Neural cell (in vitro differentiated cells): ENCODE results near the gene ZC3H7B. TPM values are rescaled to one million over a fixed set of nuclear protein-coding genes. Genes with fewer than 3 reads are reported as not detected.

Source experiments
- H2AFZ ChIP-seq: fragments of 200-600, 300-800 bp; sonication (generic), shearing (Covaris generic); 2 replicates; pipeline ENCODE4 v1.6.0; 2014; ENCODE audit warnings: low read depth, mild to moderate bottlenecking, antibody characterized with exemption, low read length, moderate library complexity
- H3F3A ChIP-seq: fragments of 200-600 bp; shearing (Covaris generic); 2 replicates; pipeline ENCODE4 v1.6.1; 2016; ENCODE audit warnings: mild to moderate bottlenecking, moderate library complexity, mixed read lengths, antibody characterized with exemption, low read length; ENCODE audit not compliant: insufficient read depth, poor library complexity, severe bottlenecking
- H3K27ac ChIP-seq: fragments of 200-600, 300-800 bp; sonication (generic), shearing (Covaris generic); 2 replicates; pipeline ENCODE4 v1.5.1; 2014; ENCODE audit warnings: mild to moderate bottlenecking, low read length, moderate library complexity
- H3K27me3 ChIP-seq: fragments of 300-800, 200-600 bp; sonication (generic), shearing (Covaris generic); 2 replicates; pipeline ENCODE4 v1.6.0; 2014; ENCODE audit warnings: mild to moderate bottlenecking, low read depth, low read length, moderate library complexity; ENCODE audit not compliant: insufficient read depth
- H3K36me3 ChIP-seq: fragments of 300-800, 200-600 bp; sonication (generic), shearing (Covaris generic); 2 replicates; pipeline ENCODE4 v1.5.1; 2014; ENCODE audit warnings: mild to moderate bottlenecking, antibody characterized with exemption, low read length, moderate library complexity; ENCODE audit not compliant: insufficient read depth
- H3K4me2 ChIP-seq: fragments of 300-800, 200-600 bp; sonication (generic), shearing (Covaris generic); 2 replicates; pipeline ENCODE4 v1.6.0; 2014; ENCODE audit warnings: mild to moderate bottlenecking, low read length
- H3K4me3 ChIP-seq: fragments of 300-800, 200-600 bp; sonication (generic), shearing (Covaris generic); 2 replicates; pipeline ENCODE4 v1.5.1; 2014; ENCODE audit warnings: mild to moderate bottlenecking, low read length, moderate library complexity
- H3K79me2 ChIP-seq: fragments of 200-600 bp; shearing (Covaris generic); replicated peaks from 2 replicates; pipeline ENCODE4 v1.6.0; 2014; ENCODE audit warnings: mild to moderate bottlenecking, low read length, moderate library complexity; ENCODE audit not compliant: insufficient read depth
- H3K9ac ChIP-seq: fragments of 300-800, 200-600 bp; sonication (generic), shearing (Covaris generic); 2 replicates; pipeline ENCODE4 v1.6.1; 2016; ENCODE audit warnings: mild to moderate bottlenecking, low read length, mixed read lengths
- H3K9me2 ChIP-seq: fragments of 200-600 bp; shearing (Covaris generic); 2 replicates; pipeline ENCODE4 v1.6.1; 2016; ENCODE audit warnings: mild to moderate bottlenecking, low read length, mixed read lengths; ENCODE audit not compliant: insufficient read depth
- H3K9me3 ChIP-seq: fragments of 200-600, 300-800 bp; sonication (generic), shearing (Covaris generic); 2 replicates; pipeline ENCODE4 v1.6.1; 2016; ENCODE audit warnings: mild to moderate bottlenecking, mixed run types, low read length, moderate library complexity, mixed read lengths
- H4K20me1 ChIP-seq: fragments of 200-600 bp; shearing (Covaris generic); 2 replicates; pipeline ENCODE4 v1.6.1; 2016; ENCODE audit warnings: mild to moderate bottlenecking, mixed run types; ENCODE audit not compliant: insufficient read depth
- CTCF ChIP-seq: fragments of 450-650 bp; IDR thresholded peaks from 2 replicates; pipeline ENCODE4 v1.5.1; 2014; ENCODE audit warnings: antibody characterized with exemption, mild to moderate bottlenecking, moderate library complexity; ENCODE audit not compliant: poor library complexity, severe bottlenecking
- EP300 ChIP-seq: fragments of 450-650 bp; conservative IDR thresholded peaks from 2 replicates; pipeline ENCODE4 v1.6.1; 2014; ENCODE audit warnings: antibody characterized with exemption, mild to moderate bottlenecking, moderate library complexity; ENCODE audit not compliant: poor library complexity, severe bottlenecking
- EZH2 ChIP-seq: fragments of 200-600, 300-800 bp; shearing (Covaris generic), sonication (generic); IDR thresholded peaks from 2 replicates; pipeline ENCODE4 v1.6.1; 2014; ENCODE audit warnings: antibody characterized with exemption, low read length, borderline replicate concordance, mild to moderate bottlenecking; ENCODE audit not compliant: insufficient read depth, poor library complexity, severe bottlenecking
- MXI1 ChIP-seq: fragments of 450-650 bp; conservative IDR thresholded peaks from 2 replicates; pipeline ENCODE4 v1.6.1; 2014; ENCODE audit warnings: antibody characterized with exemption, mild to moderate bottlenecking; ENCODE audit not compliant: poor library complexity, severe bottlenecking
- POLR2AphosphoS5 ChIP-seq: IDR thresholded peaks from 2 replicates; pipeline ENCODE4 v1.6.1; 2012
- RAD21 ChIP-seq: fragments of 450-650 bp; conservative IDR thresholded peaks from 2 replicates; pipeline ENCODE4 v1.6.1; 2014; ENCODE audit warnings: antibody characterized with exemption, mild to moderate bottlenecking, moderate library complexity
- REST ChIP-seq: IDR thresholded peaks from 2 replicates; pipeline ENCODE4 v1.6.1; 2012; ENCODE audit warnings: borderline replicate concordance
- SMC3 ChIP-seq: fragments of 450-650 bp; conservative IDR thresholded peaks from 2 replicates; pipeline ENCODE4 v1.6.1; 2014; ENCODE audit warnings: antibody characterized with exemption, mild to moderate bottlenecking, moderate library complexity; ENCODE audit not compliant: poor library complexity
- TAF1 ChIP-seq: IDR thresholded peaks from 2 replicates; pipeline ENCODE4 v1.6.1; 2012; ENCODE audit warnings: low read depth
- polyA plus RNA-seq: library from polyadenylated mRNA; depleted of rRNA; stranded (reverse); fragments of >200 nt; gene quantifications from 2 replicates; pipeline ENCODE4 v1.2.3, GENCODE V29; 2014

The ZC3H7B gene
- polyA plus RNA-seq, 1 donor from 2014 or later, result 34.6 TPM

- no peak overlapping the region for H3K27ac ChIP-seq
- no peaks in the 10 kb centered on the region for H3K79me2 ChIP-seq
- H3K9me2 ChIP-seq, result no peaks in the 10 kb centered on the region
- TF ChIP-seq EZH2, result no peak
- no peak for TF ChIP-seq RAD21
- no peak for TF ChIP-seq REST
- no peak for TF ChIP-seq EP300
- TF ChIP-seq MXI1, result no peak
- TF ChIP-seq POLR2AphosphoS5, result no peak
- no peak for TF ChIP-seq CTCF
- no peak for TF ChIP-seq TAF1
- TF ChIP-seq SMC3, result no peak
- no peak overlapping the region for H3K9ac ChIP-seq
- H3K27me3 ChIP-seq, result no peaks in the 10 kb centered on the region
- no peaks in the 10 kb centered on the region for H4K20me1 ChIP-seq
- H3F3A ChIP-seq, result no peaks in the 10 kb centered on the region
- no peak overlapping the region for H3K4me2 ChIP-seq
- H2AFZ ChIP-seq, result no peak overlapping the region
- no peaks in the 10 kb centered on the region for H3K9me3 ChIP-seq
- peaks cover 7% of the 10 kb centered on the region for H3K36me3 ChIP-seq
- H3K4me3 ChIP-seq, result no peak overlapping the region
These were observed 33.8 kb downstream of the ZC3H7B start for GRCh38 chr22:41334951-41335635.

- H3K4me3 ChIP-seq, result no peak overlapping the region
- no peaks in the 10 kb centered on the region for H4K20me1 ChIP-seq
- no peak for TF ChIP-seq MXI1
- TF ChIP-seq POLR2AphosphoS5, result no peak
- no peak for TF ChIP-seq TAF1
- no peak for TF ChIP-seq CTCF
- TF ChIP-seq SMC3, result no peak
- TF ChIP-seq RAD21, result no peak
- no peak for TF ChIP-seq EP300
- no peak for TF ChIP-seq EZH2
- TF ChIP-seq REST, result no peak
- no peak overlapping the region for H3K9ac ChIP-seq
- H3K36me3 ChIP-seq, result no peaks in the 10 kb centered on the region
- H2AFZ ChIP-seq, result no peak overlapping the region
- no peaks in the 10 kb centered on the region for H3K27me3 ChIP-seq
- no peaks in the 10 kb centered on the region for H3K9me3 ChIP-seq
- no peaks in the 10 kb centered on the region for H3K79me2 ChIP-seq
- H3K9me2 ChIP-seq, result no peaks in the 10 kb centered on the region
- H3K4me2 ChIP-seq, result no peak overlapping the region
- H3F3A ChIP-seq, result no peaks in the 10 kb centered on the region
- H3K27ac ChIP-seq, result no peak overlapping the region
These were observed 37.4 kb downstream of the ZC3H7B start for GRCh38 chr22:41338614-41339212.
